ENCODE data around the gene DKK3.
A peak's percentile ranks its signal among the peaks of the same experiment; 100 is the strongest.

Gene DKK3

GRCh38 chr11:12003815-12004214, 4.6 kb downstream of the DKK3 start:
- no peak for DNase-seq (ENCODE audit: low spot score)

- DNase-seq (ENCODE audit: low spot score), result no peak
Measured at GRCh38 chr11:12003336-12003735, 5.1 kb downstream of the DKK3 start.

GRCh38 chr11:12001186-12001585, 7.2 kb downstream of the DKK3 start:
- no peak for DNase-seq (ENCODE audit: low spot score)

GRCh38 chr11:11998091-11998781, 10.2 kb downstream of the DKK3 start:
- no peak for DNase-seq (ENCODE audit: low spot score)

GRCh38 chr11:11997049-11997322, 11.4 kb downstream of the DKK3 start:
- no peak for DNase-seq (ENCODE audit: low spot score)

GRCh38 chr11:11996321-11997048, 11.9 kb downstream of the DKK3 start:
- DNase-seq (ENCODE audit: low spot score), result no peak

GRCh38 chr11:11995601-11996000, 12.8 kb downstream of the DKK3 start:
- DNase-seq (ENCODE audit: low spot score), result no peak

- DNase-seq (ENCODE audit: low spot score), result no peak
Measured at GRCh38 chr11:11993839-11994238, 14.6 kb downstream of the DKK3 start.

- DNase-seq (ENCODE audit: low spot score), result peak; percentile 82
Measured at GRCh38 chr11:11992257-11993212, 15.9 kb downstream of the DKK3 start.

- DNase-seq (ENCODE audit: low spot score), result no peak
Measured at GRCh38 chr11:11989774-11990744, 18.4 kb downstream of the DKK3 start.

- no peak for DNase-seq (ENCODE audit: low spot score)
Measured at GRCh38 chr11:11988681-11989261, 19.7 kb downstream of the DKK3 start.

GRCh38 chr11:11988099-11988651, 20.3 kb downstream of the DKK3 start:
- DNase-seq (ENCODE audit: low spot score), result no peak

GRCh38 chr11:11987503-11988022, 20.9 kb downstream of the DKK3 start:
- no peak for DNase-seq (ENCODE audit: low spot score)

GRCh38 chr11:11985954-11986949, 22.2 kb downstream of the DKK3 start:
- DNase-seq (ENCODE audit: low spot score), result no peak

- DNase-seq (ENCODE audit: low spot score), result no peak
Measured at GRCh38 chr11:11985016-11985715, 23.3 kb downstream of the DKK3 start.

GRCh38 chr11:11984563-11984962, 23.9 kb downstream of the DKK3 start:
- no peak for DNase-seq (ENCODE audit: low spot score)

- DNase-seq (ENCODE audit: low spot score), result no peak
Measured at GRCh38 chr11:11983427-11983826, 25.0 kb downstream of the DKK3 start.

GRCh38 chr11:11982975-11983374, 25.5 kb downstream of the DKK3 start:
- DNase-seq (ENCODE audit: low spot score), result no peak

- no peak for DNase-seq (ENCODE audit: low spot score)
Measured at GRCh38 chr11:11982461-11982860, 26.0 kb downstream of the DKK3 start.
